Breast epithelium (tissue), 3 donors: Measurements from ENCODE around the gene CHFR.

Experiments
- POLR2A ChIP-seq: fragments of 450-650 bp; IDR thresholded peaks from one replicate; pipeline ENCODE4 v1.6.1; 2016; ENCODE audit warnings: antibody characterized with exemption, mild to moderate bottlenecking, moderate library complexity
- POLR2AphosphoS5 ChIP-seq, 3 donors: sonication (generic); formaldehyde crosslinking; IDR thresholded peaks; one replicate each; pipeline ENCODE4 v1.6.1; 2017; ENCODE audit warnings: antibody characterized with exemption in 3 of 3
- TF ChIP-seq, protein P1 (sequence below), 3 donors: fragments of 450-650 bp; IDR thresholded peaks; one replicate each; pipeline ENCODE4 v1.5.1; 2016 to 2017; ENCODE audit warnings: antibody characterized with exemption in 3 of 3, mild to moderate bottlenecking in 3 of 3, moderate library complexity in 3 of 3

- TF ChIP-seq, protein P1, sequence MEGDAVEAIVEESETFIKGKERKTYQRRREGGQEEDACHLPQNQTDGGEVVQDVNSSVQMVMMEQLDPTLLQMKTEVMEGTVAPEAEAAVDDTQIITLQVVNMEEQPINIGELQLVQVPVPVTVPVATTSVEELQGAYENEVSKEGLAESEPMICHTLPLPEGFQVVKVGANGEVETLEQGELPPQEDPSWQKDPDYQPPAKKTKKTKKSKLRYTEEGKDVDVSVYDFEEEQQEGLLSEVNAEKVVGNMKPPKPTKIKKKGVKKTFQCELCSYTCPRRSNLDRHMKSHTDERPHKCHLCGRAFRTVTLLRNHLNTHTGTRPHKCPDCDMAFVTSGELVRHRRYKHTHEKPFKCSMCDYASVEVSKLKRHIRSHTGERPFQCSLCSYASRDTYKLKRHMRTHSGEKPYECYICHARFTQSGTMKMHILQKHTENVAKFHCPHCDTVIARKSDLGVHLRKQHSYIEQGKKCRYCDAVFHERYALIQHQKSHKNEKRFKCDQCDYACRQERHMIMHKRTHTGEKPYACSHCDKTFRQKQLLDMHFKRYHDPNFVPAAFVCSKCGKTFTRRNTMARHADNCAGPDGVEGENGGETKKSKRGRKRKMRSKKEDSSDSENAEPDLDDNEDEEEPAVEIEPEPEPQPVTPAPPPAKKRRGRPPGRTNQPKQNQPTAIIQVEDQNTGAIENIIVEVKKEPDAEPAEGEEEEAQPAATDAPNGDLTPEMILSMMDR (IDR thresholded peaks at IDR 0.05), result no peak
- TF ChIP-seq POLR2A (peak; percentile 31), POLR2AphosphoS5 (IDR thresholded peaks at IDR 0.05) (peak; percentile 79 to 81 (median 80))
Observed at GRCh38 chr12:132887513-132888351, at the start of gene CHFR.
